ENCODE measurements around the gene KNSTRN.
A peak's percentile ranks its signal among the peaks of the same experiment; 100 is the strongest.

The KNSTRN gene

GRCh38 chr15:40354408-40355171 is 27.9 kb upstream of the KNSTRN start:
- TF ChIP-seq CREB1 (IDR thresholded peaks at IDR 0.05; ENCODE audit: low read depth) (no peak), NFIC (IDR thresholded peaks at IDR 0.05) (no peak), REST (IDR thresholded peaks at IDR 0.05; ENCODE audit: low read depth) (no peak), TAF1 (IDR thresholded peaks at IDR 0.05; ENCODE audit: low read depth) (no peak), FOXM1 (IDR thresholded peaks at IDR 0.05; ENCODE audit: borderline replicate concordance, low read depth) (no peak), CEBPB (IDR thresholded peaks at IDR 0.05) (no peak), YY1 (IDR thresholded peaks at IDR 0.05; ENCODE audit: low read depth) (no peak), MAX (IDR thresholded peaks at IDR 0.05) (no peak), TCF12 (IDR thresholded peaks at IDR 0.05; ENCODE audit: low read depth) (no peak), RAD21 (IDR thresholded peaks at IDR 0.05; ENCODE audit: low read depth) (no peak)

- TF ChIP-seq FOXM1 (IDR thresholded peaks at IDR 0.05; ENCODE audit: borderline replicate concordance, low read depth), result no peak
- TF ChIP-seq REST (IDR thresholded peaks at IDR 0.05; ENCODE audit: low read depth), result no peak
- no peak for TF ChIP-seq EP300 (IDR thresholded peaks at IDR 0.05; ENCODE audit: borderline replicate concordance)
- TF ChIP-seq EGR1 (IDR thresholded peaks at IDR 0.05), result no peak
- TF ChIP-seq MAX (IDR thresholded peaks at IDR 0.05), result no peak
- no peak for TF ChIP-seq NFIC (IDR thresholded peaks at IDR 0.05)
- TF ChIP-seq ZBTB7A (IDR thresholded peaks at IDR 0.05; ENCODE audit: low read depth), result no peak
- no peak for TF ChIP-seq USF1 (IDR thresholded peaks at IDR 0.05)
- TF ChIP-seq CEBPB (IDR thresholded peaks at IDR 0.05), result no peak
- no peak for TF ChIP-seq YY1 (IDR thresholded peaks at IDR 0.05; ENCODE audit: low read depth)
- no peak for TF ChIP-seq TCF12 (IDR thresholded peaks at IDR 0.05; ENCODE audit: low read depth)
- TF ChIP-seq TAF1 (IDR thresholded peaks at IDR 0.05; ENCODE audit: low read depth), result no peak
- TF ChIP-seq TEAD4 (IDR thresholded peaks at IDR 0.05), result no peak
- no peak for TF ChIP-seq CREB1 (IDR thresholded peaks at IDR 0.05; ENCODE audit: low read depth)
- TF ChIP-seq RAD21 (IDR thresholded peaks at IDR 0.05; ENCODE audit: low read depth), result no peak
Observed at GRCh38 chr15:40355976-40356585, 26.4 kb upstream of the KNSTRN start.

GRCh38 chr15:40357246-40357645 is 25.3 kb upstream of the KNSTRN start:
- TF ChIP-seq FOXM1 (IDR thresholded peaks at IDR 0.05; ENCODE audit: borderline replicate concordance, low read depth), result no peak

GRCh38 chr15:40357723-40358470 is 24.6 kb upstream of the KNSTRN start, which contains the start of gene DISP2:
DISP2 (plus strand) TSS chr15:40358219; CDS start chr15:40358322, 103 bp downstream.
- TF ChIP-seq EP300 (IDR thresholded peaks at IDR 0.05; ENCODE audit: borderline replicate concordance) (peak; percentile 37), TCF12 (IDR thresholded peaks at IDR 0.05; ENCODE audit: low read depth) (no peak), NFIC (IDR thresholded peaks at IDR 0.05) (no peak), FOXM1 (IDR thresholded peaks at IDR 0.05; ENCODE audit: borderline replicate concordance, low read depth) (no peak), TAF1 (IDR thresholded peaks at IDR 0.05; ENCODE audit: low read depth) (no peak), RAD21 (IDR thresholded peaks at IDR 0.05; ENCODE audit: low read depth) (no peak), TEAD4 (IDR thresholded peaks at IDR 0.05) (no peak), USF1 (IDR thresholded peaks at IDR 0.05) (no peak), CEBPB (IDR thresholded peaks at IDR 0.05) (no peak), MAX (IDR thresholded peaks at IDR 0.05) (peak; percentile 68), EGR1 (IDR thresholded peaks at IDR 0.05) (peak; percentile 92), ZBTB7A (IDR thresholded peaks at IDR 0.05; ENCODE audit: low read depth) (0 out of 2 replicates have a peak, but pooled peaks have one; percentile 74), CREB1 (IDR thresholded peaks at IDR 0.05; ENCODE audit: low read depth) (no peak), YY1 (IDR thresholded peaks at IDR 0.05; ENCODE audit: low read depth) (no peak), REST (IDR thresholded peaks at IDR 0.05; ENCODE audit: low read depth) (peak; percentile 90)
